MM.1S (cell line): ENCODE data around the gene TNP1.

ENCODE experiments used
- CTCF ChIP-seq: fragments of 300-600 bp; sonication (generic); IDR thresholded peaks from 2 replicates; pipeline ENCODE4 v1.5.1; 2016; ENCODE audit warnings: antibody characterized with exemption, low read length, mixed read lengths
- EZH2 ChIP-seq: fragments of 300-600 bp; sonication (generic); optimal IDR thresholded peaks from 2 replicates; pipeline ENCODE3; 2017; ENCODE audit warnings: low read depth, mild to moderate bottlenecking, antibody characterized with exemption, low read length, mixed read lengths

- no peak for TF ChIP-seq CTCF
- TF ChIP-seq EZH2: no peak
Observed at GRCh38 chr2:216855605-216856004, 4.3 kb downstream of the TNP1 start.
